A673 (cell line): Measurements from ENCODE around the gene ZBTB14. TPM values are rescaled to one million over a fixed set of nuclear protein-coding genes. Genes with fewer than 3 reads are reported as not detected.

Experiments
- BruUV-seq: library from RNA; stranded (reverse); fragments of 400-500 nt; replicated peaks from 2 replicates; lab custom pipeline; 2021; lab: Mats Ljungman, UMichigan
- CTCF ChIA-PET: fragments of 300-600 bp; sonication (Branson Sonifier 250); formaldehyde crosslinking; loops from one replicate; lab custom pipeline; 2022; ENCODE audit warnings: antibody characterized with exemption; lab: Charles Lee
- POLR2A ChIA-PET: fragments of 300-600 bp; sonication (Branson Sonifier 250); formaldehyde crosslinking; loops from one replicate; lab custom pipeline; 2022; ENCODE audit warnings: antibody characterized with exemption; ENCODE audit not compliant: low non-redundant PET; lab: Charles Lee
- DNase-seq: peaks from one replicate; pipeline ENCODE4 v3.0.0-alpha.2; 2015; ENCODE audit warnings: low spot score
- H3K27ac ChIP-seq: fragments of 200-600 bp; sonication (generic); 2 replicates; pipeline ENCODE4 v1.5.1; 2016; ENCODE audit warnings: mixed run types, low read depth, mild to moderate bottlenecking, mixed read lengths, antibody characterized with exemption, low read length; ENCODE audit not compliant: poor library complexity, severe bottlenecking
- H3K27me3 ChIP-seq: fragments of 200-600 bp; sonication (generic); replicated peaks from 2 replicates; pipeline ENCODE4 v1.6.1; 2017; ENCODE audit warnings: mixed run types, low read depth, mild to moderate bottlenecking, mixed read lengths, antibody characterized with exemption, low read length; ENCODE audit not compliant: insufficient read depth, poor library complexity
- H3K36me3 ChIP-seq: fragments of 200-600 bp; sonication (generic); 2 replicates; pipeline ENCODE4 v1.6.1; 2016; ENCODE audit warnings: mixed run types, mild to moderate bottlenecking, mixed read lengths, antibody characterized with exemption, low read length; ENCODE audit not compliant: insufficient read depth, poor library complexity, severe bottlenecking
- H3K4me1 ChIP-seq: fragments of 200-600 bp; sonication (generic); 2 replicates; pipeline ENCODE4 v1.6.1; 2017; ENCODE audit warnings: mixed run types, mild to moderate bottlenecking, mixed read lengths, antibody characterized with exemption, low read length; ENCODE audit not compliant: insufficient read depth, poor library complexity, severe bottlenecking
- H3K4me3 ChIP-seq: fragments of 200-600 bp; sonication (generic); 2 replicates; pipeline ENCODE4 v1.5.1; 2016; ENCODE audit warnings: low read depth, mixed run types, mild to moderate bottlenecking, mixed read lengths, low read length; ENCODE audit not compliant: poor library complexity, severe bottlenecking
- H3K9me3 ChIP-seq: fragments of 200-600 bp; sonication (generic); 2 replicates; pipeline ENCODE4 v1.6.1; 2016; ENCODE audit warnings: mixed run types, low read depth, mild to moderate bottlenecking, mixed read lengths, antibody characterized with exemption, low read length; ENCODE audit not compliant: poor library complexity, severe bottlenecking
- CTCF ChIP-seq: fragments of 300-800, 200-600 bp; sonication (generic); conservative IDR thresholded peaks from 2 replicates; pipeline ENCODE4 v1.5.1; 2017; ENCODE audit warnings: low read depth, mild to moderate bottlenecking, antibody characterized with exemption, low read length, moderate library complexity, mixed read lengths
- EZH2 ChIP-seq: fragments of 200-600 bp; sonication (generic); IDR thresholded peaks from 2 replicates; pipeline ENCODE4 v1.6.1; 2017; ENCODE audit warnings: borderline replicate concordance, low read depth, mild to moderate bottlenecking, mixed read lengths, antibody characterized with exemption, low read length; ENCODE audit not compliant: poor library complexity, severe bottlenecking
- intact Hi-C: fragments of 100-400 bp; cut with micrococcal nuclease; formaldehyde crosslinking; loops from one replicate; pipeline ENCODE4 v1.10.0; 2022; ENCODE audit not compliant: unreplicated experiment
- total RNA-seq: library from RNA; stranded (reverse); gene quantifications from 2 replicates; pipeline ENCODE4 v1.2.3, GENCODE V29; 2021

ZBTB14 gene
- total RNA-seq, 1 experiment from 2014 or later = 14.8 TPM

- no peaks in the 10 kb centered on the region for H3K4me1 ChIP-seq
- peaks cover 62% of the 10 kb centered on the region for H3K27me3 ChIP-seq
- DNase-seq = no peak
- ChIA-PET POLR2A (no interaction called here), CTCF (no interaction called here)
- BruUV-seq = no TSS peak
- intact Hi-C loops = no loop called here
- H3K9me3 ChIP-seq = no peaks in the 10 kb centered on the region
- no peaks in the 10 kb centered on the region for H3K36me3 ChIP-seq
- H3K27ac ChIP-seq = no peak overlapping the region
- no peak overlapping the region for H3K4me3 ChIP-seq
- TF ChIP-seq CTCF (no peak), EZH2 (no peak)
Observed at GRCh38 chr18:5300476-5301010, 5.0 kb upstream of the ZBTB14 start.

GRCh38 chr18:5298156-5298852, 2.8 kb upstream of the ZBTB14 start:
- no peak overlapping the region for H3K4me3 ChIP-seq
- H3K36me3 ChIP-seq = no peaks in the 10 kb centered on the region
- TF ChIP-seq EZH2 (no peak), CTCF (no peak)
- no peaks in the 10 kb centered on the region for H3K9me3 ChIP-seq
- H3K27ac ChIP-seq = no peak overlapping the region
- H3K27me3 ChIP-seq = peaks cover 47% of the 10 kb centered on the region
- no peak for DNase-seq
- H3K4me1 ChIP-seq = peaks cover 4% of the 10 kb centered on the region
- CTCF ChIA-PET = no interaction called here
- intact Hi-C loops = loop anchor here (5.0 kb wide), 1 partner anchor 61 kb away; no protein-coding TSS in a partner anchor
- no TSS peak for BruUV-seq
- POLR2A ChIA-PET = no interaction called here

- POLR2A ChIA-PET = no interaction called here
- H3K4me3 ChIP-seq = no peak overlapping the region
- no peaks in the 10 kb centered on the region for H3K9me3 ChIP-seq
- DNase-seq = no peak
- H3K27ac ChIP-seq = no peak overlapping the region
- intact Hi-C loops = loop anchor here (5.0 kb wide), 1 partner anchor 60 kb away; no protein-coding TSS in a partner anchor
- no peak for TF ChIP-seq CTCF
- H3K27me3 ChIP-seq = peaks cover 40% of the 10 kb centered on the region
- no peaks in the 10 kb centered on the region for H3K36me3 ChIP-seq
- no TSS peak for BruUV-seq
- CTCF ChIA-PET = no interaction called here
- peaks cover 4% of the 10 kb centered on the region for H3K4me1 ChIP-seq
Observed at GRCh38 chr18:5297597-5297996, 2.1 kb upstream of the ZBTB14 start.
